ENCODE data around the gene LIFR. TPM values are rescaled to one million over a fixed set of nuclear protein-coding genes. Genes with fewer than 3 reads are reported as not detected.

LIFR gene
- total and polyA plus RNA-seq, 8 donors = 52.6 to 218 (median 194) TPM

GRCh38 chr5:38543886-38544285, 12.6 kb downstream of the LIFR start:
- ATAC-seq = no peak

GRCh38 chr5:38543074-38543473, 13.4 kb downstream of the LIFR start:
- H3K4me1 ChIP-seq = peaks cover 18 to 45% of the 10 kb centered on the region in 2 donors
- intact Hi-C loops (cut with DNase I) = no loop called here
- no peaks in the 10 kb centered on the region for H3K9me3 ChIP-seq
- peak overlapping the region in 1 of 2 donors; percentile 5 for H3K27ac ChIP-seq
- H3K27me3 ChIP-seq = no peaks in the 10 kb centered on the region
- TF ChIP-seq, protein P1, sequence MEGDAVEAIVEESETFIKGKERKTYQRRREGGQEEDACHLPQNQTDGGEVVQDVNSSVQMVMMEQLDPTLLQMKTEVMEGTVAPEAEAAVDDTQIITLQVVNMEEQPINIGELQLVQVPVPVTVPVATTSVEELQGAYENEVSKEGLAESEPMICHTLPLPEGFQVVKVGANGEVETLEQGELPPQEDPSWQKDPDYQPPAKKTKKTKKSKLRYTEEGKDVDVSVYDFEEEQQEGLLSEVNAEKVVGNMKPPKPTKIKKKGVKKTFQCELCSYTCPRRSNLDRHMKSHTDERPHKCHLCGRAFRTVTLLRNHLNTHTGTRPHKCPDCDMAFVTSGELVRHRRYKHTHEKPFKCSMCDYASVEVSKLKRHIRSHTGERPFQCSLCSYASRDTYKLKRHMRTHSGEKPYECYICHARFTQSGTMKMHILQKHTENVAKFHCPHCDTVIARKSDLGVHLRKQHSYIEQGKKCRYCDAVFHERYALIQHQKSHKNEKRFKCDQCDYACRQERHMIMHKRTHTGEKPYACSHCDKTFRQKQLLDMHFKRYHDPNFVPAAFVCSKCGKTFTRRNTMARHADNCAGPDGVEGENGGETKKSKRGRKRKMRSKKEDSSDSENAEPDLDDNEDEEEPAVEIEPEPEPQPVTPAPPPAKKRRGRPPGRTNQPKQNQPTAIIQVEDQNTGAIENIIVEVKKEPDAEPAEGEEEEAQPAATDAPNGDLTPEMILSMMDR (IDR thresholded peaks at IDR 0.05) = no peak
- ATAC-seq (peak; percentile 54), DNase-seq (no peak)
- H3K36me3 ChIP-seq = no peaks in the 10 kb centered on the region
- H3K4me3 ChIP-seq = no peak overlapping the region

More at GRCh38 chr5:38543886-38544285, 12.6 kb downstream of the LIFR start:
- no peak overlapping the region for H3K27ac ChIP-seq
- H3K4me1 ChIP-seq = peaks cover 20 to 45% of the 10 kb centered on the region in 2 donors
- TF ChIP-seq, protein P1 (IDR thresholded peaks at IDR 0.05) = no peak
- H3K36me3 ChIP-seq = no peaks in the 10 kb centered on the region
- no peak for DNase-seq
- H3K9me3 ChIP-seq = no peaks in the 10 kb centered on the region
- no peak overlapping the region for H3K4me3 ChIP-seq
- intact Hi-C loops (cut with DNase I) = no loop called here
- H3K27me3 ChIP-seq = no peaks in the 10 kb centered on the region

DNA sequence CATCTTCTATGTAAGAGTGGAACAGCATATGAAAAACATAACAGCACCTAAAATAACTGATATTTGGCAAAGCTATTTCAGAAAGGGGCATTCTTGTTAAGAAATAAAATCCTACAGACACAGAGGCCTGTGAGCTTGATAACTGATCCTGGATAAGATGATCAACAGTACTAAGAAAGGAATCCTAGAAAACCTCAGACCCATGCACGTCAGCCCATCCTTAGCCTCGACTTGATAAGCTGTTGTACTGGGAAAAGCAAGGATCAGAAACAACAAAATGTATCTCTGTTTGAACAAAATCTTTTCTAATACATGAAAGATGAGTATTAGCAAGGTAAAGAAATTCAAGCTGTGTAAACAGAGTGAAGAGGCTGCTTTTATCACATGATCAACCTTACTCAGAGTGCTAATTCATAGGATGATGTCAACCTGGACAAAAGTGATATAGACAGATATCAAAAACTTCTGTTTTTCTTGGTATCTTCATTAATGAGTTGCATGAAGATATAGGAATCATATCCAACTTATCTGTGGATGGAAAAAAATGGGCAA, 15.2 kb downstream of the LIFR start:
- TF ChIP-seq, protein P1 (IDR thresholded peaks at IDR 0.05) = no peak
- Histone ChIP-seq H3K4me1 (peaks cover 22 to 45% of the 10 kb centered on the region in 2 donors), H3K27me3 (no peaks in the 10 kb centered on the region), H3K27ac (peak overlapping the region; percentile 3 to 57), H3K36me3 (no peaks in the 10 kb centered on the region), H3K4me3 (no peak overlapping the region), H3K9me3 (no peaks in the 10 kb centered on the region)
- intact Hi-C loops (cut with DNase I) = no loop called here
- no peak for DNase-seq
- peak; percentile 15 for ATAC-seq

DNA sequence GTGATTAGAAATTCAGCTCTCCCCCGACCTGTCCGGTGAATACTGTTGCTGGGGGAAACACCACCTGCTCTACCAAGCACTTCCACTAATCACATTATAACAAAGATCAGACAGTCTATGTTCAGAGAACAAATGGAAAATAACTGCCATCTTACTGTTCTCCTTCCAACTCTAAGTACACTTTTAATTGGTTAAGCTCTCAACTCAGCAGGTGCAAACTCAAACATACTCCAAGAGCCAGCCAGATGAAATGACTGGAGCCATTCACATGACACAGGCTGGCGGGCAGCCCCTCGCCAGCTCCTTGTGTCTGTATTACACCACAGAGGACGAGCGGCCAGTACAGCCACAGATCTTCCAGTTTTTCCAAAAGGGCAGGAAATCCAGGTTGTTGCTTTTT, 16.1 kb downstream of the LIFR start:
- peak; percentile 88 for ATAC-seq
- no peaks in the 10 kb centered on the region for H3K27me3 ChIP-seq
- H3K4me1 ChIP-seq = peaks cover 22 to 48% of the 10 kb centered on the region in 2 donors
- intact Hi-C loops (cut with DNase I) = no loop called here
- H3K4me3 ChIP-seq = no peak overlapping the region
- H3K9me3 ChIP-seq = no peaks in the 10 kb centered on the region
- TF ChIP-seq, protein P1 (IDR thresholded peaks at IDR 0.05) = no peak
- peak overlapping the region; percentile 45 to 62 for H3K27ac ChIP-seq
- peak in 2 of 4 donors; percentile 62 to 72 for DNase-seq
- no peaks in the 10 kb centered on the region for H3K36me3 ChIP-seq

DNA sequence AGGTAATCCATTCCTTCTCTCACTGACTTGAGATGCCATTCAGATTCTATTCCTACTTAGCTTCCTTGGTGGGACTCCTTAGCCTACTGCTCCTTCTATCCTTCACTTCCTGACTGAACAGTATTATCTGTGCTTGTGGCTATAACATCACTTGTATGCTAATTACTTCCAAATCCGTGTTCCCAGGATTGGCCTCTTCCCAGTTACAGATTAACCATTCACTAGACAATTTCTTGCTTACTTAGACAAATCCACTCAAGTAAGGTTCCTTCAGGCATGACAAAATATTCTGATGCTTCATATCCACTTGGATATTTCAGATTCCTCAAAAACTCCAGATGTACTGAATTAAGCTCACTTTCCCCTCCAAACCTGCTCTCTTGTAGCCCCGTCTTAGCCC, 18.3 kb downstream of the LIFR start:
- TF ChIP-seq, protein P1 (IDR thresholded peaks at IDR 0.05) = no peak
- H3K36me3 ChIP-seq = no peaks in the 10 kb centered on the region
- H3K9me3 ChIP-seq = no peaks in the 10 kb centered on the region
- no peak overlapping the region for H3K27ac ChIP-seq
- no peaks in the 10 kb centered on the region for H3K27me3 ChIP-seq
- DNase-seq (no peak), ATAC-seq (no peak)
- peaks cover 22 to 56% of the 10 kb centered on the region in 2 donors for H3K4me1 ChIP-seq
- intact Hi-C loops (cut with DNase I) = no loop called here
- no peak overlapping the region for H3K4me3 ChIP-seq

All from left lung (tissue), 10 donors.